HG02571 (cell line): ENCODE measurements around the gene NEO1.

Source experiments
- ATAC-seq: cut with Tn5 transposase; IDR thresholded peaks from one replicate; pipeline ENCODE4 v1.9.1; 2021; ENCODE audit warnings: mild to moderate bottlenecking, moderate library complexity; ENCODE audit not compliant: unreplicated experiment

Gene NEO1, protein sequence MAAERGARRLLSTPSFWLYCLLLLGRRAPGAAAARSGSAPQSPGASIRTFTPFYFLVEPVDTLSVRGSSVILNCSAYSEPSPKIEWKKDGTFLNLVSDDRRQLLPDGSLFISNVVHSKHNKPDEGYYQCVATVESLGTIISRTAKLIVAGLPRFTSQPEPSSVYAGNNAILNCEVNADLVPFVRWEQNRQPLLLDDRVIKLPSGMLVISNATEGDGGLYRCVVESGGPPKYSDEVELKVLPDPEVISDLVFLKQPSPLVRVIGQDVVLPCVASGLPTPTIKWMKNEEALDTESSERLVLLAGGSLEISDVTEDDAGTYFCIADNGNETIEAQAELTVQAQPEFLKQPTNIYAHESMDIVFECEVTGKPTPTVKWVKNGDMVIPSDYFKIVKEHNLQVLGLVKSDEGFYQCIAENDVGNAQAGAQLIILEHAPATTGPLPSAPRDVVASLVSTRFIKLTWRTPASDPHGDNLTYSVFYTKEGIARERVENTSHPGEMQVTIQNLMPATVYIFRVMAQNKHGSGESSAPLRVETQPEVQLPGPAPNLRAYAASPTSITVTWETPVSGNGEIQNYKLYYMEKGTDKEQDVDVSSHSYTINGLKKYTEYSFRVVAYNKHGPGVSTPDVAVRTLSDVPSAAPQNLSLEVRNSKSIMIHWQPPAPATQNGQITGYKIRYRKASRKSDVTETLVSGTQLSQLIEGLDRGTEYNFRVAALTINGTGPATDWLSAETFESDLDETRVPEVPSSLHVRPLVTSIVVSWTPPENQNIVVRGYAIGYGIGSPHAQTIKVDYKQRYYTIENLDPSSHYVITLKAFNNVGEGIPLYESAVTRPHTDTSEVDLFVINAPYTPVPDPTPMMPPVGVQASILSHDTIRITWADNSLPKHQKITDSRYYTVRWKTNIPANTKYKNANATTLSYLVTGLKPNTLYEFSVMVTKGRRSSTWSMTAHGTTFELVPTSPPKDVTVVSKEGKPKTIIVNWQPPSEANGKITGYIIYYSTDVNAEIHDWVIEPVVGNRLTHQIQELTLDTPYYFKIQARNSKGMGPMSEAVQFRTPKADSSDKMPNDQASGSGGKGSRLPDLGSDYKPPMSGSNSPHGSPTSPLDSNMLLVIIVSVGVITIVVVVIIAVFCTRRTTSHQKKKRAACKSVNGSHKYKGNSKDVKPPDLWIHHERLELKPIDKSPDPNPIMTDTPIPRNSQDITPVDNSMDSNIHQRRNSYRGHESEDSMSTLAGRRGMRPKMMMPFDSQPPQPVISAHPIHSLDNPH (N-terminal part only)

DNA sequence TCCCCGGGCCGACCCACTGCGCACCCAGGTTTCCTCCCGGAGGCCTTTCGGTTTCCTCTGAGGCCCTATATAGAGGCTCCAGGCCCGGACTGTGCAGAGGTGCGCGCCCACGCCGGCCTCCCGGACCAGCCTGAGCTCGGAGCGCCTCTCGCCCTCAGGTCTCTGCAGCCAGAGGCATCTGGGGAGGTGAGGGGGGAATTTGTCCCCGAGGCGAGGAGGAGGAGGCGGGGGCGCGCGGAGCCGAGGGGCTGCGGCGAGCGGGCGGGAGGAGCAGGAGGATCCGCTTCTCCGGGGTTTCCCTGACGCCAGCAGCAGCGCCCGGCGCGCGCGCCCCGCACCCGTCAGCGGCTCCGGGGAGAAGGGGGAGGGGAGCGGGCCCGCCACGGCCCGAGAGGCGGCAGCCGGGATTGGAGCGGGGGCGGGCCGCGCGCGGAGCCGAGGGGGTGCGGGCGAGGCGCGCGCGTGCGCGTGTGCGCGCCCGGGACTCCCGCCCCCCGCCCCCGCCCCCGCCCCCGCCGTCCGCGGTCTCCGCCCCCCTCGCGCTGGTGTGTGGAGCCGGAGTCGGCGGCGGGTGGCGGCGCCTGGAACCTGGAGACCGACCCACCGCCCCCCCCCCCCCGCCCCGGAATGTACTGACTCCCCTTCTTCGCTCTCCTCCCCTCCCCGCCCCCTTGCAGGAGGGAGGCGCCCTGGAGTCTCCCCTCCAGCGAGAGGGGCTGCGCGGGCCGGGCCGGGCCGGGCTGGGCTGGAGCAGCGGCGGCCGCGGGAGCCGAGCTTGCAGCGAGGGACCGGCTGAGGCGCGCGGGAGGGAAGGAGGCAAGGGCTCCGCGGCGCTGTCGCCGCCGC is at the start of gene NEO1:
Gene NEO1, plus strand, starts transcription at position 657 of the 846 bp plus-strand sequence. CDS start 213 bp downstream, outside the sequence.
- ATAC-seq = peak; percentile 69

DNA sequence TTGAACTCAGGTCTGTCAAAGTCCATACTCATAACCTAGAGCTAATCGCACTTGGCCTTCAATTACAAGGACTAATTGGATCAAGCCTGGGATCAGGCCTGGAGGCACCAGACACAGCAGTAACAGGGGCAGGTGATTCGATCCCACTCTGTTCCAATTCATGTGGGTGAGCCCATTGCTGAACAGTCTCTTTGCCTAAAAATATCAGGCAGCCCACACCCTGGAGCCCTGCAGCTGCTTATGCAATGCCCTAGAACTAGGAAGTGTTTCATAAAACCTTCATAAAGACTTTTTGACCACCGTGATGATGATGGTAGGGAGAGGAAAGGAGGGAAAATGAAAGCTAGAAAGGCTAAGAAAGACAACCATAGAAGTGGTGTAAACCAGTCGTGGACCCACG is 47.8 kb upstream of the NEO1 start:
- ATAC-seq = no peak

DNA sequence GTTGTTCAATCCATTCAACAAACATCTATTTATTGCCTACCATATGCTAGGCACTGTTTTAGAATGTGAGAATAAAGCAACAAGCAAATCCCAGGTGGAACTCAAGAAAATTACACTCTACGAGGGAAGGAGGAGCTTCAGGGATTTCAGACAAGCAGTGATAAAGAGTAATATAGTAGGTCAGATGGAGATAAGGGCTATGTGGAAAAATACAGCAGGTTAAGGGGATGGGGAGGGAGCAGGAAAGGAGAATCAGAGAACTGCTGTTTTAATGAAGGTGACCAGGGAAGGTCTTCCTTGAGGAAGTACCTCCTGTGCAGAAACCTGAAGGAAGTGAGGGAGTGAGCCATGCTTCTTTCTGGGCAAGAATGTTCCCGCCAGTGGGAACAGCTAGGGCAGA is 47.2 kb upstream of the NEO1 start:
- no peak for ATAC-seq

DNA sequence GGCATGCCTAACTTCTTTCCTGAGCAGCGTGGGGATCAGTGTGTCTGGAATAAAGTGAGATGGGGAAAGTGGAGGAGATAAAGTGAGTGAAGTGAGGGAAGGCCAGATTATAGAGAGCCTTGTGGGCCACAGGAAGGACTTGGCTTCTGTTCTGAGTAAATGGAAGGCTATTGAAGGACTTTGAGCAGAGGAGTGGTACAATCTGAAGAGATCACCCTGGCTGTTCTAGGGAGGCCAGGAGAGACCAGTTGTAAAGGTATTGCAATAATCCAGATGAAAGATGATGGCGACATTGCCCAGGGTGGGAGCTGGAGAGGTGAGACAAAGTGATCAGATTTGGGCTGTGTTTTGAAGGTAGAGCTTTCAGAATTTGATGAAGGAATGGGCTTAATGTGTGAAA is 46.8 kb upstream of the NEO1 start:
- ATAC-seq = no peak

DNA sequence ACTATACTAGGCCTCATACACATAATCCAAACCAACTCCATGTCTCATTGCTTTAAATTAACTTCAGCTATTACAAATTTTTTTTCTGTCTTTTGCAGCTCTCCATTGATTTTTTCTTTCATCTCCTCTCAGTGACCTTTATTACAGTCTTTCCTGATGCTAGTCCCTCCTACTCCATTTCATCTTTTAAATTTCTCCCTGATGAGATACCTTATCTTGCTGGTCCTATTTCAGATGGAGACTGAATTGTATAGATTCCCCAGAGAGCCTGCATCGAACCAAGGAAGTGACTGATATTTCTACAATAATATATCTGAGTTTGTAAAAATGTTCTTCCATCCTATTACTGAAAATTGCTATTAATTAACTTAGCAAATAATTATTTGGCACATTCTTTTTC is 45.7 kb upstream of the NEO1 start:
- ATAC-seq = no peak

DNA sequence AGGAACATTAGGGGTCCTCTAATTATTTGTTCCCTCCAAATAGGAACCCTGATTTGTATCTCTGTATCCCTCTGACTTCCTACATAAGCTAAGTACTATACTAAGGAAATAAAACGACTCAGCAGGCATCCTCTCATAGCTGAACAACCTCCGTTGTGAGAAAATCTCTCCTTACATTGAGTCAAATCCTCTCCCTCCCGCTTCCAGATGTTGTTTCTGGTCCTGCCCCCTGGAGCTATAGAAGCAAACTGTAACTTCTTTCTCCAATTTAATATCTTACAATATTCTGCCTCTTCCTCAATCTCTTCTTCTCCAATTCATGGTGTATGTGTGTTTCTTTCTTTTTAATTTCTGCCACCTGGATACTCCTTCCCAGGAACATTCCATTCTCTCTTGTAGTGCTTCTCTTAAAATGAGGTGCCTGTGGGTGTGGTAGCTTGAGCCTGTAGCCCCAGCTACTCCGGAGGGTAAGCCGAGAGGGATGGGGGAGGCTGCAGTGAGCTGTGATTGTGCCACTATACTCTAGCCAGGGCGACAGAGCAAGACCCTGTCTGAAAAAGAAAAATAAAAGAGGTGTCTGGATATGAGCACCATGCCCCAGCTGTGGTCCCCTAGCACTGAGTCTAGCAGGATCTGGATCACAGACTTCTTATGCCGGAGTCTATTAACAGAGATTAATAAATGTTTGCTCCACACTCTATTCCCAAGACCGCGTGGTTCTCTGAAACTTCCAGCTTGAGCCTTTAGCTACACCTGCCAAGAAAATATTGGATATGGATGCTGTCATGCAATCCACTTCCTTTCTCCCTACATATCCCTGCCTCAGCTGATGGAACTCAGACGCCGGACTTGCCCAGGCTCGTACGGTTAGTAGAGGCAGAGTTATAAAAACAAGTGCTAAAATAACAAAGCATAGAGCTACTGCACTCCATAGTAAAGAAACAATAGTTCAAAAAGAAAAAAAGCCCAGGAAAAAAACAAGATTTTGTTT is 42.9 kb upstream of the NEO1 start:
- no peak for ATAC-seq

DNA sequence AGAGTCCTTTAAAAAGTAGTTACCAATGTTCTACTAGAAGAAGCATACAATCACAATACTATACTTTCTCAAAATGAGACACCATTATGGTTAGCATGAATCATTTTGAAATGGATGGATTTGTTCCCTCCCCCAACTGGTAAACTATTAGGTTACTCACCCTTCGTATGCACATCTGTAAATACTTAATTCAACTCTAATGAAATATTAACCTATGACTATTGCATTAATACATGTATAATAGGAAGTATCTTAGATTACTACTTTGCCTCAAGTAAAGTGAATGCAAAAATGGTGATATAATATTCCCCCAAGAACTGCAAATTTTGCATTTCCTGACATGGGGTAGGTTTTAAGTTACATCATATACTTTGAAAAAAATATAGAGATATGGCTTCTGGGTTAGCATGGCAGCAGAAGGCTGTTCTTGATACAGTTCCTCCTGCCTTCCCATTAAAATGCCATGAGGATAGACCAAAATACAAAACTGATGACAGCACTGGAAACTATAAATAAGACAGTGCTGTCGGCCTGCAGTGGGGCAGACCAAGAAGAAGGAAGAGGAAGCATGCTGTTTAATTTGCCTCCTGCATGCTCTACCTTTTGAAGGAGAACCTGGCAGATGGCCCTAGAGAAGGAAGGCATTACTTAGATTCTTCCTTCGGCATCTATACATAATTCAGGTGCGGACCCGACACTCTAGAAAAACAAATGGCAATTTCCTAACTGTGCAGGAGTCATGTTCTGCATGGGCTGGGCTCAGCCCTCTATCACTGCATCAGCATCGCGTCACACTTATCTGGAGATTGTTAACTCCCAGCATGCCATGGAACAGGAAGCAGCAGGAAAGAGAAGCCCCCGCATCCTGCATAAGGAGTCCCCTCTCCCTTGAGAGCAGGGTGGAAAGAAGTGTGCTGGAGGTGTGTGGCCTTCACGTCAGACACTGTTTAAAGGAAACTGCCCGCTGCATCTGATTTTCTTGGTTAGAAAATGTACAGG is 41.8 kb upstream of the NEO1 start:
- ATAC-seq = no peak

DNA sequence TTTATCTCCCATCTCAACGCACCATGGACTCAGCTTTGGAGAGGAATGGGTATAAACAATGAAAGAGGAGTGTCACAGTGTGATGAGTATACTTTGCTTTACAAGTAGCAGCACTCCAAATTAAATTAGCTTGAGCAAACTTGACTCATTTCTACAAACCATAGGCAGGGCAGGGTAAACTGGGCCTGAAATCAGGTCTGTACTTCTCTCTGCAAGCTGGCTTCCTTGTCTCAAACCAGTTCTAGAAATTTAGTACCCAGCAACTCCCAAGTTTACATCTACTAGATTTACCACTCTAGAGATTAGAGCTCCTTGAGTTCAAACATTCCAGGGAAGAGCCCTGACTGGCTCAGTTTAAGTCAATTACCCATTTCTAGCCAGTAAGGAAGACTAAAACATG is 37.4 kb upstream of the NEO1 start:
- no peak for ATAC-seq

DNA sequence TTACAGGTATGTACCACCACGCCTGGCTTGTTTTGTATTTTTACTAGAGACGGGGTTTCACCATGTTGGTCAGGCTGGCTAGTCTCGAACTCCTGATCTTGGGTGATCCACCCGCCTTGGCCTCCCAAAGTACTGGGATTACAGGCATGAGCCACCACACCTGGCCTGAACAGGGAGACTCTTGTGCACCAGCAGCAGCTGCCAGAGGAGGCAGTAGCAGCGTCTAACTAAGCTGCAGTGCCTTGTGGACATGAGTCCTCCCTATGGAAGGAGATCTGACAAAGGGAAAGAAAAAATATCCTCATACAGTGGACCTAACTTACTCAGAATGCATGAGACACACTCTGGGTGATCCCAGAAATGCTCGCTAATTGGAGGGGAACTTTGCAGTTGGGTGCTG is 36.8 kb upstream of the NEO1 start:
- ATAC-seq = no peak

DNA sequence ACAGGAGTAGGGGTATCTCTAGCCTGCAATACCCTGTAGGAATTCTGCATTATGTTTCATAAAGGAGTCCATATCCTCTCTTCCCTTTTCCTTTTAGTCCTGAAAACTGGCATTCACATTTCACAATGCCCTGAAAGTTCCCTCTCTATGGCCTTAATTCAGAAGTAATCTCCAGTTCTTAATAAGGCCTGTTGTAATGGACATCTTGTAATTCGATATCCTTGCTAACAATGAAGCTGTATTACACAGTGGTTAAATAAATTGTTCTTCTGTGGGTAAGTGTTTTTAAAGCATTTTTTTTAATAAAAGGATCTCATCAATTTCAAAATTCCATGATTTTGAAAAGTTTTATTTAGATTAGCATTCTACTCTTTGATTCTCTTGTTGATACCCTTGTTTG is 34.3 kb upstream of the NEO1 start:
- ATAC-seq = no peak

DNA sequence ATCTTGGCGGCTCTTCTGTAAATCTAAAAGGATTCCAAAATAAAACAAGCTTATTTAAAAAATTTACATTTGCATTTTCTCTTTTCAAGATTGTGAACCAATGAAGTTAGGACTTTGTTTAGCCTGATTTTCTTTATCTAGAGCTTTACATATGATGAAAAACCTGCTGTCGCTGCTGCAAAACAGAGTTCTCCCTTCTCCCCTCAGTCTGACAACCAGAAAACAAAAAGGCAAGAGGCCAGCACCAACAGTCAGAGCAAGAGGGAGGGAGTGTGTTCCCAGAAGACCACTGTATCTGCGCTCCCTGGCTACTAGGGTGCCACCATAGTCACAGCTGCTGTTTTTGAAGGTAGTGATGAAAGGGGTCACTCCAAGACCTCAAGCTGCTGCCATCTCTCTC is 33.1 kb upstream of the NEO1 start:
- ATAC-seq = no peak

DNA sequence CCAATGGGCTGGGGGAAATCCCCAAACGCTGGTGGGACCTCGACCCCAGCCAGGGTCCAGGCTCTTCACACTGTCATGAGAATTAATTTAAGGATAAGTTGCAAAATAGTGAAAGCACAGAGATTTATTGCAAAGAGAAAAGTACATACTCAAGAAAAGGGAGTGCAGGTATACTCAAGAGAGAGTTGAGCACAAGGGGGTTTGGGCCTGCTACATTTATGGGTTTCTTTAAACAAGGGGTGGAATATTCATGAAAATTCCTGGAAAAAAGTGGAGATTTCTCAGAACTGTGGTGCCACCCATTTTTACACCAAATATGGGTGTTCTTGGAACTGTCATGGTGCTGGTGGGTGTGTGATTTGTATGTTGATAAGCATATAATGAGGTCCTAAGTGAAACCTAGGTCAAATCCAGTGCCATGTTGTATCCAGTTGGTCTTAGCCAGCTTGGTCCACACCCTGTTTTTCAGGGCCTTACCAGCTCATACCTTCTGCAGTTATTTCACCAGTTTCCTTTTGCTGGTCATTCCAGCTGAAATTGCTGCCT is 32.6 kb upstream of the NEO1 start:
- ATAC-seq = no peak

DNA sequence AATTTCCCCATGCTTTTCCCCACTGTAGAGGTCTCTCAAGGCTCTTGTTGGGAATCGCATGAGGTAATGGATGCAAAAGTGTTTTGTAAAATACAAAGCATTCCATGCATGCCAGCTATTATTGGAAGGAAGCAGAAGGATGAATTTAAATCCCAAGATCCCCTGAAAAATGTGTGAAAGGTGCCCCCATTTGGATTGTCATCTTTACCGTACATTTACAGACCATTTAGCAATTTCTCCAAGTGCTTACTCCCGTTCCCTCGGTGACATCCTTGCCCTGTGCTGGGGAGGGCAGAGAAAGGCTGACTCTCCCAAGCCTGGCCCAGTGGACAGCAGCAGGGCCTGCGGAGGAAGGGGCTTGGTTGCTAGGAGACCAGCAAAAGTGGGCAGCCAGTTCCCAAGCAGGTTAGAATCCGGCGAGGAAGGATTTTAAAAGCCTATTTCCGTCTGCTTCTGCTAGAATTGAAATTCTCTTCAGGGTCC is 31.1 kb upstream of the NEO1 start:
- no peak for ATAC-seq

DNA sequence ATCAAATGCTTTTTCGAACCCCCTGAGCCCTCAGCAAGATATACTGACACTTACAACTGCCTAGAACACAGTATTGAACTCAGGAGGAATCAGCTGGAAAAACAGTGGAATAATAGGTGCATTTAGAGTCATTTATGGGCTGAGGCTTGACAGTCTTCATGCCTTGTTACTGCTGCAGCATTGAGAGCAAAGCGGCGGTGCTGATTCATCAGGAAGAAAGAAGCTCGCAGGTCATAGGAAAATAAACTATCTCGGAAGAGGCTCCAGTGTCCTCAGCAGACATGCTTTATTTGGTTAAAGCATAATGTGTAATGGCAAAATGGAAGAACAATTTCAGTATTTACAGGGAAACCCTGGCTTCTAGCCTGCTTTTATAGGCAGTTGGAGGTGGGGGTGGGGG is 30.1 kb upstream of the NEO1 start:
- ATAC-seq = no peak

DNA sequence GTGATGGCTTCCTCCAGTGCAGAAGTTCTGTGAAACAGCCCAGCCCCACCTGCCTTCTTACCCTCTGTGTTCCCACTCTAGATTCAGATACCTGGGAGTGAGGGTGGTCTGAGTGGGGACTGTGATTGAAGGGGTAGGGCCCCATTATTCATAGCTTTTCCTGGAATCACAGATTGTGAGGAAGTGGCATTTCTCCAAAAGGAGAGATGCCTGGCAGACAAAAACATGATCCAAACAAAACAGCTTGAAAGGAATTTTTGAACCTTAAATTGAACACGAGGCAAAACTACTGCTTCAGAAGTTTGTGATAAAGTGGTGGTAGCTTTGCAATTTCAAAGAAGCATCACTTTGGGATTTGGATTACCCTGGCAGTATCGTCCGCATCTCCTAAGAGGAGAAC is 29.2 kb upstream of the NEO1 start:
- no peak for ATAC-seq

DNA sequence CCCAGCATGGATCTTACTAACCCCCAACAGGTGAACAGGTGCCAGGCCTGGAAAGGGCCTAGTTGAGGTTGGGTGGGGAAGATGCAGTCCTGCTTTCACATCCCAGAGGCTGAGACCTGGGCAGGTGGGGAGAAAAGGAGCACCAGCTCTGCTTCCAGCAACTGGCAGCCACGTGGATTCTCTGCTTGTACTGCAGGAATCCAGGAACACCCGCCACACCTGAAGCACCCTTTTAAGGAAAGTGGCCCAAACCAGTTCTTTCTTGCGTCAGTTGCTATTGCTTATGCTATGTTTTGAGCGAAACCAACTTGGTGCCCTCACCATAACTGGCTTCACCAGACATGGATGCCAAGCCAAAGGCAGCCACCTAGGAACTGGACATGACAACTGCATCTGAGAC is 28.1 kb upstream of the NEO1 start:
- no peak for ATAC-seq

DNA sequence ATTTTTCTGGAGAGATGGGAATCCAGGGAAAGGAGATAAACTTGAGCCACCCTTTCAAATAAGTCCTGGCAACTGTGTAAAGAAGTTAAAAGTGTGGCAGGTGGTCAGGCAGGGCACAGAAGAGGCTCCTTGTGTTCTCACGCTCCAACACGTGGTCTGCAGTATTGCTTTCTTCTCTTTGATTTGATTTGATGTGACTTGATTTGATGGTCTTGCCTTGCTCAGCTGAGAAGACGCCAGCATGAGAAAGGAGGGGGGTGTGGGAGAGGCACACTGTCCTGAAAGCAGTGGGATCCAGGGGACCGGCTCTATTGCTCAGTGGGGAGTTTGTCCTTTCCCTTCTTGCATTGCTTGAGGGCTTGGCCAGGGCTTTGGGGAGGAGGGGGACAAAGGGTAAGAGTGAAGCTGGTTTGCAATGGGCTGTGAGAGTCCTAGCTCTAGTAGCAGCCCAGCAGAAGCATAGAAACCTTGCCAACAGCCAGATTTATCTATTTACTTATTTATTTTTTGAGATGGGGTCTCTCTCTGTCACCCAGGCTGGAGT is 25.7 kb upstream of the NEO1 start:
- ATAC-seq = no peak
